KOPT-K1 (cell line): ENCODE measurements around the gene TMEM8B.
A peak's percentile ranks its signal among the peaks of the same experiment; 100 is the strongest.

Experiments
- H3K27ac ChIP-seq: fragments of 200-600 bp; sonication (generic); 2 replicates; pipeline ENCODE4 v1.5.1; 2016; ENCODE audit warnings: antibody characterized with exemption, mild to moderate bottlenecking, low read depth, low read length; ENCODE audit not compliant: poor library complexity, severe bottlenecking
- H3K36me3 ChIP-seq: fragments of 200-600 bp; sonication (generic); 2 replicates; pipeline ENCODE4 v1.5.1; 2017; ENCODE audit warnings: antibody characterized with exemption, mild to moderate bottlenecking, low read length, moderate library complexity; ENCODE audit not compliant: insufficient read depth
- H3K9me3 ChIP-seq: fragments of 200-600 bp; sonication (generic); 2 replicates; pipeline ENCODE4 v1.5.1; 2017; ENCODE audit warnings: antibody characterized with exemption, low read length, mild to moderate bottlenecking; ENCODE audit not compliant: insufficient read depth, poor library complexity, severe bottlenecking

TMEM8B gene, protein sequence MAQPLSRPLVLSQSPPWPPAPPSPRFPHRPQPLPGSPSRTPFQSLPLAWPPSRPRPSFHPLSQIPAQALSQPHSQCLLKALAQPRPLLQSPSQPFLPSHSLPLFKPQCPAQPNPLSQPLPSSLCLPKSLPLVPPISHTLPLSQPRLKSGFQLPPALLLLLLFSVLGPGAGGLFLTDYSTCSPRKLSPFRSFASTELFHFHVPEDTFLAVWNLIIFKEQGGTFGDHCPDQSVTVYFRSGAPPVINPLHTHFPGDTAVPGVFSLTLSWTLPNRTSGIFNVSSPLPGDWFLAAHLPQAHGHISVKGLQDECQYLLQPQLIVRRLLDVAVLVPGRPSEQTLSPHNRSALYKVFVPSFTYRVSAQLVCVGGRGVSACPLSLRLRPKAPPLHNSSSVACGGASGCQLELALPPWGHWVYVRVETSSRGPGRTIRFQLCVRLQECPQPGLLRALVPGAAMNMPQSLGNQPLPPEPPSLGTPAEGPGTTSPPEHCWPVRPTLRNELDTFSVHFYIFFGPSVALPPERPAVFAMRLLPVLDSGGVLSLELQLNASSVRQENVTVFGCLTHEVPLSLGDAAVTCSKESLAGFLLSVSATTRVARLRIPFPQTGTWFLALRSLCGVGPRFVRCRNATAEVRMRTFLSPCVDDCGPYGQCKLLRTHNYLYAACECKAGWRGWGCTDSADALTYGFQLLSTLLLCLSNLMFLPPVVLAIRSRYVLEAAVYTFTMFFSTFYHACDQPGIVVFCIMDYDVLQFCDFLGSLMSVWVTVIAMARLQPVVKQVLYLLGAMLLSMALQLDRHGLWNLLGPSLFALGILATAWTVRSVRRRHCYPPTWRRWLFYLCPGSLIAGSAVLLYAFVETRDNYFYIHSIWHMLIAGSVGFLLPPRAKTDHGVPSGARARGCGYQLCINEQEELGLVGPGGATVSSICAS

DNA sequence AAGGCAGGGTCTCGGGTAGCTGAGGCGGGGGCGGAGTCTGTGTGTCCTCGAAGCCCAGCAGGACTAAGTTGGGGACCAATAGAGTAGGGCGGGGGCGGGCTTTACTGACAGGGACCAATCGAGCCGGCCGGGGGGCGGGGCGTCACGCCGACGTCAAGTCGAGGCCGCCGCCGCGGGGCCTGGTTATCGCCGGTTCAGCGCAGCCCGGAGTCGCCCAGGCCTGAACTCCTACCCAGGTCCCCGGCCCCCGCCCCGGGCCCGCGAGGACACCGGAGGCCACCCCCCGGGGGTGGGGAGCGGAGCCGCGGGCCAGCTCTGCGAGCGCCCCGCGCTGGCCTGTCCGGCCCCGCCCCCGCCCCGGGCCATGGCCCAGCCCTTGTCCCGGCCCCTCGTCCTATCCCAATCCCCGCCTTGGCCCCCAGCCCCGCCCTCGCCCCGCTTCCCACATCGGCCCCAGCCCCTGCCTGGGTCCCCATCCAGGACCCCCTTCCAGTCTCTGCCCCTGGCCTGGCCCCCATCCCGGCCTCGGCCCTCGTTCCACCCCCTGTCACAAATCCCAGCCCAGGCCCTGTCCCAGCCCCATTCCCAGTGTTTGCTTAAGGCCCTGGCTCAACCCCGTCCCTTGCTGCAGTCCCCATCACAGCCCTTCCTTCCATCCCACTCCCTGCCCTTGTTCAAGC is at the start of gene TMEM8B:
Gene TMEM8B, plus strand, starts transcription at position 145 of the 680 bp plus-strand sequence. Its CDS starts 220 bp downstream, at position 365.
- no peaks in the 10 kb centered on the region for H3K36me3 ChIP-seq
- H3K9me3 ChIP-seq, result no peaks in the 10 kb centered on the region
- peak within 1 kb of the TSS; percentile 48 for H3K27ac ChIP-seq

DNA sequence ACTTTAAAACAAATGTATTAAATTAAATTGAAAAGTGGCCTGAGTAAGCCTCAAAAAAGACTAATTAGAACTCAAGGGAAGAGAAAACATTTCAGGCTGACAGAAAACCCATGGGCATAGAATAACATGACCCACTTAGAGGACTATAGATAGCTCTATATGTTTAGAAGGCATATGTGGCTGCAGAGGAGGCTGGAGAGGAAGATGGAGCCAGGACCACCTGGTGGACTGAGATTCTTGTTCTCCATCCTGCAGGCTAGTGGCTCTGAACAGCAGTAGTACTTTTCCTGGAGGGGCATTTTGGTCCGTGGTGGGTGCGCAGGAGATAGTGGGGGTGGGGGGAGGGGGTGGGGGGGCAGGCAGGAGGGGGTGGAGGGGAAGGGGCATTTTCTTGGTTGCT is 48.0 kb upstream of the TMEM8B start:
- no peaks in the 10 kb centered on the region for H3K9me3 ChIP-seq
- H3K27ac ChIP-seq, result no peak overlapping the region
- H3K36me3 ChIP-seq, result no peaks in the 10 kb centered on the region; the same call in 1 of the 2 replicates

DNA sequence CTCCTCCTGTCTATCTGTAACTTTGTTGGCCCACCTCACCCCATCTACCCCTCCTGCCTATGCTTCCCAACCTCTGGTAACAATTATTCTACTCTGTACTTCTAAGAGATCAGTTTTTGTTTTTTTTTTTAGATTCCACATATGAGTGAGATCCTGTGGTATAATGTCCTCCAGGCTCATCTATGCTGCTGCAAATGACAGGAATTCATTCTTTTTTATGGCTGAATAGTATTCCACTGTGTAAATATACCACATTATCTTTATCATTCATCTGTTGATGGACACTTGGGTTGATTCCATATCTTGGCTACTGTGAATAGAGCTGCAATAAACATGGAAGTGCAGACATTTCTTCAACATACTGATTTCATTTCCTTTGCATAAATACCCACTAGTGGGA is 45.6 kb upstream of the TMEM8B start:
- Histone ChIP-seq H3K9me3 (no peaks in the 10 kb centered on the region), H3K36me3 (no peaks in the 10 kb centered on the region; the same call in 1 of the 2 replicates), H3K27ac (no peak overlapping the region)

DNA sequence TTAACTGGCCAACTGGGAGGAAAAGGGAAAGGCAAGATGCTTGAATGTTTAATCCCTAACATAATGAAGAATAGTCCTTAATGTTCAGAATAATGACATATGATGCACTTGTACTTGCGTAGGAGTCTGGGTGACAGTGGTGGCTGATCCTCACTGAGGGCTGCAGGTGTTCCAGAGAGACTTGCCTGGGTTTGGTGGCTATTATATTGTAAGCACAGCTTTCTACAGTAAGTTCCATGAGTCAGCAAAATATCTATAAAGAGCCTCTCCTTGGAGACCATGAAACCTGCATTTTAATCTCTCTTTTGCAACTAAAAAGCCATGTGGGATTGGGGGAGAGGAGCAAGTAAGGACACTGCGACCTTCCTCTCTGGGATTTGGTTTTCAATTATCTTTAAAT is 39.5 kb upstream of the TMEM8B start:
- no peaks in the 10 kb centered on the region for H3K9me3 ChIP-seq
- H3K27ac ChIP-seq, result no peak overlapping the region
- H3K36me3 ChIP-seq, result no peaks in the 10 kb centered on the region; the same call in 1 of the 2 replicates

DNA sequence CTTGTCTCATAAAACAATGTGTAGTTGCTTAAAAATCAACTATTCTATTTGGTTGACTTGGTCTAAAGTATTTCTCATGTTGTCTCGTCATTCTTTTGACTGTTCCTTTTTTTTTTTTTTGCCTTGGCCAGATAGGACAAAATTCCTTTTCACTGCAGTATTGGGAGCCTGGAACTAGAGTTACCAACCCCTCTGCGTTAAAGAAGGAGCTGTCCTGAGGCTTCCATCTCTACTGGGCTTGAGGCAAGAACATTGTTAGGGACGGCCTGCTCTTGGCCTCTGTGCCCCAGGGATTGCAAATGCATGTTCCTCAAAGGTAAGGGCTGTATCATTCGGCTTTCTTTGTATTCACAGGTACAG is 39.0 kb upstream of the TMEM8B start:
- Histone ChIP-seq H3K36me3 (no peaks in the 10 kb centered on the region; the same call in 1 of the 2 replicates), H3K9me3 (no peaks in the 10 kb centered on the region), H3K27ac (no peak overlapping the region)

DNA sequence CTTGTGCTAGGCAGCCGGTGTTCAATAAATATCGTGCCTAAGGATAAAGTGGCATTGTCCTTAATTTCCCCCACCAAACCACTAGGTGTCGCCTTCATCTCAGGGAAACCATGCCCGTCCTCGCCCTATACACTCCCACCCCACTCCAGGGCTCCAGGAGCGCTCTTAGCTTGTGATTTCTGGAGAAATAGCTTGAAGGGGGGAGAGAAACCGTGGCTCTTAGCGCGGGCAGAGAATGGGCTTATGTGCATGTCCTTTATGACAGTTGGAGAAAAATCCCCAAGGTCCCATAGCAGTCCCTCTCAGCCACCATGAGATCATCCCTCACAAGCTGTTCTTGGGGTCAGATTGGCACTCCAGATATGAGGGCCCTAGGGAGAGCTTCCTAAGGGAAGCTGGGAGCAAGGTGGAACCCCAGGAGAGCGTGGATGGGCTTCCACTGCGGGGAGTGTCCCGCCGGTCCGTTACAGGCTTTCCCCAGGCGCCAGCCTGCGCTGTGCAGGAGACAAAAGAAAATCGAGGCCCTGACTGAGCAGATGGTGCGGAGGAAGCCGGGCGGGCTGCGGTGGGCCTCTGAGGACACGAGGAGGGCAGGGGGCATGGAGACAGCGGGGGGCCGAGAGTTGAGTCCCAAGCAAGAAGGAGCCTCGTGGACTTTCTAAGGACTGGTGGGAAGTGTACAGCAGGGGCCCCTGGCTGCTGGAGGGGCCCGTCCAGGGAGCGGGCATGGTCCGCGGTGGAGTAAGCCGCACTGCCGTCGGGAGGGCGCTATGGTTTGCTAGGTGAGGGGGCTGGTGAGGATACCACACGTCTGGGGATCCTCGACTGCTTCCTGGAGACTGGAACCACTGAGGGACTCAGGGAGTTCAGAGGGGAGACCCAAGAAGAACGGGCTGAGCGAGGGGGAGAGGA is 38.4 kb upstream of the TMEM8B start:
- H3K9me3 ChIP-seq, result no peaks in the 10 kb centered on the region
- no peaks in the 10 kb centered on the region; the same call in 1 of the 2 replicates for H3K36me3 ChIP-seq
- H3K27ac ChIP-seq, result no peak overlapping the region

DNA sequence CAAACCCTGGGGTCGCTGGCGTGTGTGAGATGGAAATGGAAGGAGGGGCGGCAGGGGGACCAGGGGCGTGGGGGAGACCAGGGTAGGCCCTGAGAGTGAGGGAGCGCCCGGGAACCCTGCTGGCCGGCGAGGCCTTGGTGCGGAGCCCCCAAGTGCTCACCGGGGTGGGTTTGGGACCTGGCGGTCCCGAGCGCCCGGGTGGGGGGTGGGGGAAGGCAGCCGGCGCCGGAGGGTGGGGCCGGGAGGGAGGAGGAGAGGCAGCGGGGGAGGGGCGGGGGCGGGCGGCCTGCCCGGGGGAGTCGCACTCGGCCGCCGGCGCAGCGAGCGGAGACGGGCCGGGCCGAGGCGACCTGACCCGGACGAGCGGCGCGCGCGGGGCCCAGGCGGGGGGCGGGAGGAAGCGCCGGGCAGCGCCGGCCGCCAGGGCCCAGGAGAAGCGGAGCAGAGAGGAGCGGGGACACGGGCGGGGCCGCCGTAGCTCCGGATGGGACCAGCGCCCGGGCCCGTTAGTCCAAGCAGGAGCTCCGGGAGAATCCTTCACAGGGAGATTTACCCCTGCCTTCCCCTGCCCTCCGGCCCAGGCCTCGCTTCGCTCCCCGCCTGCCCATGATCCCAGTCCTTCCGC is 37.6 kb upstream of the TMEM8B start, which contains the start of gene NPR2:
Gene NPR2, plus strand, starts transcription at position 295 of the 625 bp plus-strand sequence. CDS start 818 bp downstream, outside the sequence.
- no peak within 1 kb of the TSS for H3K27ac ChIP-seq
- no peaks in the 10 kb centered on the region for H3K9me3 ChIP-seq
- H3K36me3 ChIP-seq, result no peaks in the 10 kb centered on the region; the same call in 1 of the 2 replicates

DNA sequence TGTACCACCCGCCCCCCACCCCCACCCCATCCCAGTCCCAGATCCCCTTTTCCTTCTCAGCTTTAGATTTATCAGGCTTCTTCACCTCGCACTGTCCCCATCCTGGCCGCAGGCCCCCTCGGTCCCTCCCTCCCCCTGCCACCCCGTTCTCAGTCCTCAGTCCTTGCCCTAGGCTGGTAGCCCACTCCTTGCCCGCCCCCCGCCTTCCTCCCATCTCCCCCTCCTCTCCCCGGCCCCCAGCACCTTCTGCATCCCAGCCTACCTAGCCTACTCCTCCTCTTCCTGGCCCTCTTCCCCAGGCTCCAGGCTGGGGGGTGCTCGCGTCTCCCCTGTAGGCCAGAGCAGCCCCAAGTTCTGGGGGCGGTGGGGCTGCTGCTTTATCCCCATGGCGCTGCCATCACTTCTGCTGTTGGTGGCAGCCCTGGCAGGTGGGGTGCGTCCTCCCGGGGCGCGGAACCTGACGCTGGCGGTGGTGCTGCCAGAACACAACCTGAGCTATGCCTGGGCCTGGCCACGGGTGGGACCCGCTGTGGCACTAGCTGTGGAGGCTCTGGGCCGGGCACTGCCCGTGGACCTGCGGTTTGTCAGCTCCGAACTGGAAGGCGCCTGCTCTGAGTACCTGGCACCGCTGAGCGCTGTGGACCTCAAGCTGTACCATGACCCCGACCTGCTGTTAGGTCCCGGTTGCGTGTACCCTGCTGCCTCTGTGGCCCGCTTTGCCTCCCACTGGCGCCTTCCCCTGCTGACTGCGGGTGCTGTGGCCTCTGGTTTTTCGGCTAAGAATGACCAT is 36.8 kb upstream of the TMEM8B start:
- no peaks in the 10 kb centered on the region for H3K9me3 ChIP-seq
- no peak overlapping the region for H3K27ac ChIP-seq
- H3K36me3 ChIP-seq, result no peaks in the 10 kb centered on the region; the same call in 1 of the 2 replicates

DNA sequence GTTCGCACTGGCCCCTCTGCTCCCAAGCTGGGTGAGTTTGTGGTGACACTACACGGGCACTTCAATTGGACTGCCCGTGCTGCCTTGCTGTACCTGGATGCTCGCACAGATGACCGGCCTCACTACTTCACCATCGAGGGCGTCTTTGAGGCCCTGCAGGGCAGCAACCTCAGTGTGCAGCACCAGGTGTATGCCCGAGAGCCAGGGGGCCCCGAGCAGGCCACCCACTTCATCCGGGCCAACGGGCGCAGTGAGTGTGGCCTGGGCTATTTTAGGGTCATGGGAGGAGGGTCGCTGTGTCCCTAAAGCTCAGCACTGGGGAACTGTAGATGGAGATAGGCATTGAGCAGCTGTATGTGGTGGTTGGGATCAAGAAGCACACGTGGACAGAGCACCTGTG is 36.2 kb upstream of the TMEM8B start:
- no peak overlapping the region for H3K27ac ChIP-seq
- no peaks in the 10 kb centered on the region for H3K9me3 ChIP-seq

DNA sequence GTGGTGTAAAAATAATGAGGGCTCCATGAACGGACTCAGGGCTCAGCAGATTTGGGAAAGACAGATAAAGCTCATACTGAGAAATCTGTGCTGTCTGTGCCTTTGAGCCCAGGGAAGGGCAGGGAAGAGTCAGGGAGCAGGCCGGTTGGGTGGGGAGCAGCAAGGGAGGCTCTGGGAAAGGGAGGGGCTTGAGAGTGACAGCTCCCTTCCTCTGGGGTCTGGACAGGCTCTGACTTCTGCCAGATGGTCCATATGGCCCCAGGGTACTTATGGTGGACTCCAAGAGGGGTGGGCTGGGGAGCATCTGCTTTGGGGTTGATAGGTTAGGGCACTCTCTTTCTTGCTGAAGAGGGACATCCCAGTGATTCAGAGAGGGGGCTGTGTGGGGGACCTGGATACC is 35.6 kb upstream of the TMEM8B start:
- no peaks in the 10 kb centered on the region for H3K9me3 ChIP-seq
- H3K36me3 ChIP-seq, result no peaks in the 10 kb centered on the region
- H3K27ac ChIP-seq, result no peak overlapping the region

More for the DNA sequence above, 36.2 kb upstream of the TMEM8B start:
- no peaks in the 10 kb centered on the region for H3K36me3 ChIP-seq

DNA sequence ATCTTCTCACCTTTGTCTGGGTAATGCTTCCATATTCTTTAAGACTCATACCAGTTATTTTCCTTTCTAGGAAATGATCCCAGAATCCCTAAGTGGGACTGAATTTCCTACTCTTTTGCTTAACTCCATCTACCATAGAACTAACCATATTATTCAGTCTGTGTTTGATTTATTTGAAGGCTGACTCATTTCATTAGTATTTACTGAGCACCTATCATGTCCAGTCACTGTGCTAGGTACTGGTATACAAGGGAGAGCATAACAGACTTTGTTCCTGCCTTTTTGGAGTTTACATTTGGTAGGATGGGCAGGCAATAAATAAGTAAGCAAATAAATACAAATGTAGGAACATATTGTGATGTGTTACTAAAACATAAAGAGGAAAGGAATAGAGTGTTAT is 33.3 kb upstream of the TMEM8B start:
- Histone ChIP-seq H3K9me3 (no peaks in the 10 kb centered on the region), H3K27ac (no peak overlapping the region), H3K36me3 (no peaks in the 10 kb centered on the region)

DNA sequence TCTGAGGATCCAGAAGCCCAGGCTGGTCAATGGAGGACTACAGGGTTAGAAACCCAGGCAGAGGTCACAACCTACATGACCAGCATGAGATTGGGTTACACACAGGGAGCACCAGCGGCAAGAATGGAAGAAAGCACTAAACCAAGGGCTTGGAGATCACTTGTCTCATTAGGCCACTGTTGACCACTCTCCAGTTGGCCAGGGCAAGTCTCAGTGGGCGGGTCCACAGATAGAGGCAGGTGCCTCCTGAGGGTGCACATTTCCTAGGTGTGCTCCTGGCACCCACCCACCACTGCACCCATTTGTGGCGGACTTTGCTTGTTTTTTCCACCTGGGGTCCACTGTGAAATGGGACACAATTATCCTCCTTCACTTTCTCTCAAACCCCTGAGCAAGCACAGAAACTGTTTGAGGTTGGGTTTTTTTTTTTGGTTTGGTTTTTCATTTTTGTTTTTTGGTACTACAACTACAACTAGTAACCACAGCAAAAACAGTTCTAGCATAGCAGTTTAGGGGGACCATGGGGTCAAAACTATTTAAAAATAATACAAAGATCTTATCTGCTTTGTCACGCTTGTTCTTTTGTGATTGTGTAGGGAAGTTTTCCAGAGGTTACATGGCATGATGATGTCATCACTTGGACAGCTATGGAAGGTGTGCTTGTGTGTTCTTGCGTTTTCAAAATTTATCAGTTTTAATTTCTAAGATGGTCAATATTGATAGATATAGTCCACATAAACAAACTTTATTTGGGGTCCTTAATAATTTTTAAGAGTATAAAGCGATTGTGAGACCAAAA is 31.5 kb upstream of the TMEM8B start:
- H3K36me3 ChIP-seq, result peaks cover 6% of the 10 kb centered on the region
- no peak overlapping the region for H3K27ac ChIP-seq
- no peaks in the 10 kb centered on the region for H3K9me3 ChIP-seq
